GM18867 (cell line): ENCODE measurements around the gene GSTO1.

Source experiments
- ATAC-seq: cut with Tn5 transposase; IDR thresholded peaks from one replicate; pipeline ENCODE4 v1.9.1; 2021; ENCODE audit warnings: mild to moderate bottlenecking, moderate library complexity; ENCODE audit not compliant: unreplicated experiment

GSTO1 gene

GRCh38 chr10:104301907-104302690, 47.4 kb downstream of the GSTO1 start:
- ATAC-seq, result no peak

- no peak for ATAC-seq
Measured at GRCh38 chr10:104303594-104304355, 49.1 kb downstream of the GSTO1 start.

- ATAC-seq, result no peak
Measured at GRCh38 chr10:104304356-104304745, 49.7 kb downstream of the GSTO1 start.

- no peak for ATAC-seq
Measured at GRCh38 chr10:104304927-104305326, 50.2 kb downstream of the GSTO1 start.

- no peak for ATAC-seq
Measured at GRCh38 chr10:104306897-104307296, 52.2 kb downstream of the GSTO1 start.

GRCh38 chr10:104307576-104308438, 53.1 kb downstream of the GSTO1 start:
- no peak for ATAC-seq

GRCh38 chr10:104308439-104308903, 53.8 kb downstream of the GSTO1 start:
- ATAC-seq, result peak; percentile 78

GRCh38 chr10:104309980-104310978, 55.6 kb downstream of the GSTO1 start:
- ATAC-seq, result no peak

GRCh38 chr10:104311184-104311720, 56.6 kb downstream of the GSTO1 start:
- ATAC-seq, result no peak

GRCh38 chr10:104314591-104315485, 60.1 kb downstream of the GSTO1 start:
- no peak for ATAC-seq

GRCh38 chr10:104315486-104315921, 60.8 kb downstream of the GSTO1 start:
- no peak for ATAC-seq

GRCh38 chr10:104316321-104317099, 61.8 kb downstream of the GSTO1 start:
- no peak for ATAC-seq
